Endothelial cell of umbilical vein (primary cell): Measurements from ENCODE around the gene ARPC1A. TPM values are rescaled to one million over a fixed set of nuclear protein-coding genes. Genes with fewer than 3 reads are reported as not detected.

Experiments
- BruUV-seq: library from RNA; stranded (reverse); fragments of 400-500 nt; replicated peaks from 2 replicates; lab custom pipeline; 2021; lab: Mats Ljungman, UMichigan
- CTCF ChIA-PET: fragments of 300-600, 350-600 bp; sonication (Branson Sonifier 250); formaldehyde crosslinking; loops from one replicate; lab custom pipeline; 2021; ENCODE audit warnings: antibody characterized with exemption, inconsistent platforms; lab: Charles Lee
- POLR2A ChIA-PET: fragments of 300-600, 350-600 bp; sonication (Branson Sonifier 250); formaldehyde crosslinking; loops from one replicate; lab custom pipeline; 2021; ENCODE audit warnings: antibody characterized with exemption, inconsistent platforms; lab: Charles Lee
- DNase-seq: peaks from one replicate; pipeline ENCODE4 v3.0.0-alpha.2; 2011; ENCODE audit warnings: low read depth, low spot score
- FAIRE-seq: peaks from 2 replicates; lab custom pipeline; 2011; peaks lifted over from hg19 to GRCh38; lab: Jason Lieb, UNC
- H2AFZ ChIP-seq: 2 replicates; pipeline ENCODE4 v1.6.0; 2012; ENCODE audit warnings: low read depth, low read length, control low read depth, inconsistent platforms
- H3K27ac ChIP-seq: 2 replicates; pipeline ENCODE4 v1.5.1; 2011; ENCODE audit warnings: low read depth, mild to moderate bottlenecking, control low read depth, low read length, moderate library complexity; ENCODE audit not compliant: insufficient read depth
- H3K27me3 ChIP-seq, 2 experiments: 2 replicates each; pipeline versions ENCODE4 v1.6.0 to v1.6.1; 2011; ENCODE audit warnings: low read length in 2 of 2, mixed read lengths in 1 of 2; ENCODE audit not compliant: control insufficient read depth in 2 of 2, insufficient read depth in 2 of 2
- H3K36me3 ChIP-seq, 2 experiments: 2 replicates in 1 of 2; 3 replicates in 1 of 2; pipeline ENCODE4 v1.5.1; 2011; ENCODE audit warnings: low read length in 2 of 2, mild to moderate bottlenecking in 1 of 2, moderate library complexity in 1 of 2; ENCODE audit not compliant: control insufficient read depth in 2 of 2, insufficient read depth in 2 of 2; ENCODE audit errors: extremely low read depth in 1 of 2
- H3K4me1 ChIP-seq: 3 replicates; pipeline ENCODE4 v1.5.1; 2011; ENCODE audit warnings: mild to moderate bottlenecking, low read length; ENCODE audit not compliant: control insufficient read depth, insufficient read depth; ENCODE audit errors: extremely low read depth
- H3K4me2 ChIP-seq: 2 replicates; pipeline ENCODE4 v1.6.1; 2011; ENCODE audit warnings: low read length, control low read depth, mixed read lengths; ENCODE audit not compliant: insufficient read depth
- H3K4me3 ChIP-seq, 3 experiments: fragments of 200-600 bp in 1 of 3; sonication (generic), shearing (Covaris generic) in 1 of 3; replicated peaks in 1 of 3; 2 replicates each; pipeline ENCODE4 v1.5.1; 2011 to 2016; ENCODE audit warnings: control low read depth in 3 of 3, low read length in 3 of 3, mild to moderate bottlenecking in 2 of 3, inconsistent platforms in 1 of 3, low read depth in 1 of 3, moderate library complexity in 1 of 3; ENCODE audit not compliant: insufficient read depth in 1 of 3
- H3K79me2 ChIP-seq: 2 replicates; pipeline ENCODE4 v1.6.0; 2012; ENCODE audit warnings: low read length, inconsistent platforms; ENCODE audit not compliant: control insufficient read depth, insufficient read depth
- H3K9ac ChIP-seq: replicated peaks from 2 replicates; pipeline ENCODE3; 2011; ENCODE audit warnings: low read length, control low read depth; ENCODE audit not compliant: insufficient read depth; ENCODE audit errors: extremely low read depth
- H3K9me1 ChIP-seq: replicated peaks from 3 replicates; pipeline ENCODE4 v1.6.0; 2011; ENCODE audit warnings: mild to moderate bottlenecking, low read length; ENCODE audit not compliant: control insufficient read depth, insufficient read depth; ENCODE audit errors: extremely low read depth
- H3K9me3 ChIP-seq: replicated peaks from 2 replicates; pipeline ENCODE4 v1.5.1; 2012; ENCODE audit warnings: low read length, inconsistent platforms; ENCODE audit not compliant: control insufficient read depth, insufficient read depth
- H4K20me1 ChIP-seq: replicated peaks from 2 replicates; pipeline ENCODE3; 2011; ENCODE audit warnings: mild to moderate bottlenecking, low read length; ENCODE audit not compliant: control insufficient read depth, insufficient read depth; ENCODE audit errors: extremely low read depth
- EZH2 ChIP-seq: IDR thresholded peaks from 2 replicates; pipeline ENCODE4 v1.6.1; 2012; ENCODE audit warnings: borderline replicate concordance, low read depth, mild to moderate bottlenecking, moderate library complexity, low read length, inconsistent platforms; ENCODE audit not compliant: severe bottlenecking
- POLR2A ChIP-seq: IDR thresholded peaks from 2 replicates; pipeline ENCODE4 v1.6.1; 2012; ENCODE audit warnings: low read depth, mild to moderate bottlenecking, control low read depth, low read length
- POLR2AphosphoS5 ChIP-seq: IDR thresholded peaks from 2 replicates; pipeline ENCODE4 v1.6.1; 2012; ENCODE audit warnings: low read depth, mild to moderate bottlenecking, control low read depth, low read length, moderate library complexity; ENCODE audit not compliant: insufficient read depth
- dilution Hi-C: fragments of 300-500 bp; cut with MboI; formaldehyde crosslinking; loops from one replicate; pipeline ENCODE4 v1.15.0; 2019; ENCODE audit warnings: low sequenced_read_pairs; ENCODE audit not compliant: extremely low pct_ligation_motif_present
- intact Hi-C: fragments of 100-400 bp; cut with micrococcal nuclease; formaldehyde crosslinking; loops from one replicate; pipeline ENCODE4 v1.10.0; 2022
- polyA plus RNA-seq, 4 experiments: library from polyadenylated mRNA; depleted of rRNA in 3 of 4; stranded (reverse) in 3 of 4; unstranded in 1 of 4; fragments of >200 nt; gene quantifications; 2 replicates each; pipeline versions ENCODE4 v1.2.1 to v1.2.3, GENCODE V29; 2011 to 2012; ENCODE audit warnings: missing spikeins in 1 of 4
- total RNA-seq: library from RNA; stranded (reverse); gene quantifications from 2 replicates; pipeline ENCODE4 v1.2.3, GENCODE V29; 2021

ARPC1A gene
- total and polyA plus RNA-seq, 2 donors (not counting 3 experiments of a cell fraction or from before 2014, with no cell fraction given) = 200 to 243 TPM

- ChIA-PET POLR2A (interaction anchor here (0.6 to 1.2 kb wide), 2 partner anchors 27 to 30 kb away, joined by 3 to 5 read pairs; no protein-coding TSS in a partner anchor), CTCF (interaction anchor here (0.6 to 0.7 kb wide), 2 partner anchors 11 to 39 kb away, joined by 3 read pairs; no protein-coding TSS in a partner anchor)
- FAIRE-seq = no peak
- dilution Hi-C loops = no loop called here
- H3K79me2 ChIP-seq = peaks cover 63% of the 10 kb centered on the region
- H3K9me1 ChIP-seq = no peaks in the 10 kb centered on the region
- H2AFZ ChIP-seq = no peak overlapping the region
- BruUV-seq = no TSS peak
- no peak overlapping the region for H3K4me3 ChIP-seq
- H3K9me3 ChIP-seq = no peaks in the 10 kb centered on the region
- H3K9ac ChIP-seq = no peak overlapping the region
- DNase-seq = no peak
- H3K4me2 ChIP-seq = no peak overlapping the region
- TF ChIP-seq POLR2A = no peak
- TF ChIP-seq EZH2 = no peak
- peaks cover 15 to 31% of the 10 kb centered on the region in 2 experiments for H3K36me3 ChIP-seq
- H4K20me1 ChIP-seq = peaks cover 2% of the 10 kb centered on the region
- no peaks in the 10 kb centered on the region for H3K27me3 ChIP-seq
- H3K4me1 ChIP-seq = peaks cover 19% of the 10 kb centered on the region
- no peak overlapping the region for H3K27ac ChIP-seq
- intact Hi-C loops = no loop called here
Measured at GRCh38 chr7:99404977-99405320, 79.3 kb downstream of the ARPC1A start.

- intact Hi-C loops (no loop called here), dilution Hi-C loops (no loop called here)
- H3K36me3 ChIP-seq = peaks cover 11 to 23% of the 10 kb centered on the region in 2 experiments
- CTCF ChIA-PET = interaction anchor here (1.5 kb wide), 1 partner anchor 41 kb away, joined by 4 read pairs; no protein-coding TSS in a partner anchor
- H3K27me3 ChIP-seq = no peaks in the 10 kb centered on the region
- POLR2A ChIA-PET = no interaction called here
- peaks cover 76% of the 10 kb centered on the region for H3K79me2 ChIP-seq
- BruUV-seq = no TSS peak
- no peak for TF ChIP-seq EZH2
- peak; percentile 33 for TF ChIP-seq POLR2A
- no peak for TF ChIP-seq POLR2AphosphoS5
- no peak for DNase-seq
- no peaks in the 10 kb centered on the region for H3K9me1 ChIP-seq
- FAIRE-seq = no peak
- peaks cover 3% of the 10 kb centered on the region for H4K20me1 ChIP-seq
- H3K27ac ChIP-seq = no peak overlapping the region
- H2AFZ ChIP-seq = no peak overlapping the region
- H3K9ac ChIP-seq = no peak overlapping the region
- H3K9me3 ChIP-seq = no peaks in the 10 kb centered on the region
- no peak overlapping the region for H3K4me3 ChIP-seq
- H3K4me1 ChIP-seq = peaks cover 21% of the 10 kb centered on the region
- peak overlapping the region; percentile 91 for H3K4me2 ChIP-seq
Measured at GRCh38 chr7:99406557-99406956, 80.9 kb downstream of the ARPC1A start.
